Activated naive CD8-positive, alpha-beta T cell treated with anti-CD3 and anti-CD28 coated beads, Interleukin-2, amount 10 ng/mL, durations not matched to agents 7 days and 5 days (primary cell): ENCODE results near the gene B3GALT4. TPM values are rescaled to one million over a fixed set of nuclear protein-coding genes. Genes with fewer than 3 reads are reported as not detected.
"Not testable (repeated sequence)": the region's sequence is repeated elsewhere in the genome, so short reads cannot be mapped to it uniquely, and the experiment has no call there.

ENCODE experiments used
- ATAC-seq: fragments of 150-1000 bp; cut with Tn5 transposase; one replicate; pipeline ENCODE4 v1.10.0; 2021; ENCODE audit warnings: low read depth, moderate library complexity
- POLR2A ChIA-PET: fragments of 350-600 bp; sonication (Branson Sonifier 250); formaldehyde crosslinking; loops from one replicate; lab custom pipeline; 2021; ENCODE audit warnings: antibody characterized with exemption; lab: Charles Lee
- DNase-seq: peaks from one replicate; pipeline ENCODE4 v3.0.0; 2021
- H3K27ac Mint-ChIP-seq: one replicate; pipeline ENCODE4 v1.8.0; 2022; ENCODE audit warnings: mild to moderate bottlenecking, mixed read lengths
- H3K27me3 Mint-ChIP-seq: one replicate; pipeline ENCODE4 v1.8.0; 2022; ENCODE audit warnings: mild to moderate bottlenecking, moderate library complexity, mixed read lengths
- H3K36me3 Mint-ChIP-seq: one replicate; pipeline ENCODE4 v1.8.0; 2021; ENCODE audit warnings: mild to moderate bottlenecking, mixed read lengths
- H3K4me1 Mint-ChIP-seq: one replicate; pipeline ENCODE4 v1.8.0; 2021; ENCODE audit warnings: mixed read lengths
- H3K4me3 Mint-ChIP-seq: one replicate; pipeline ENCODE4 v1.8.0; 2022; ENCODE audit warnings: mild to moderate bottlenecking, moderate library complexity, mixed read lengths
- H3K9me3 Mint-ChIP-seq: one replicate; pipeline ENCODE4 v1.8.0; 2021; ENCODE audit warnings: mixed read lengths
- total RNA-seq, 2 experiments: library from RNA; stranded (reverse); gene quantifications; one replicate each; pipeline ENCODE4 v1.2.3, GENCODE V29; 2021

Gene B3GALT4
- total RNA-seq, 2 experiments from 2014 or later, result 32.0 to 35.4 TPM

GRCh38 chr6:33273924-33274902 is 2.7 kb upstream of the B3GALT4 start:
- ATAC-seq (no peak), DNase-seq (no peak)
- Mint-ChIP-seq H3K9me3 (no peaks in the 10 kb centered on the region), H3K36me3 (peaks cover 48% of the 10 kb centered on the region), H3K4me1 (peaks cover 50% of the 10 kb centered on the region), H3K27ac (peak overlapping the region; percentile 99), H3K27me3 (no peaks in the 10 kb centered on the region), H3K4me3 (peak overlapping the region; percentile 94)
- POLR2A ChIA-PET, result interaction anchor here (0.6 kb wide), 1 partner anchor 131 kb away, joined by 4 read pairs; no protein-coding TSS in a partner anchor

DNA sequence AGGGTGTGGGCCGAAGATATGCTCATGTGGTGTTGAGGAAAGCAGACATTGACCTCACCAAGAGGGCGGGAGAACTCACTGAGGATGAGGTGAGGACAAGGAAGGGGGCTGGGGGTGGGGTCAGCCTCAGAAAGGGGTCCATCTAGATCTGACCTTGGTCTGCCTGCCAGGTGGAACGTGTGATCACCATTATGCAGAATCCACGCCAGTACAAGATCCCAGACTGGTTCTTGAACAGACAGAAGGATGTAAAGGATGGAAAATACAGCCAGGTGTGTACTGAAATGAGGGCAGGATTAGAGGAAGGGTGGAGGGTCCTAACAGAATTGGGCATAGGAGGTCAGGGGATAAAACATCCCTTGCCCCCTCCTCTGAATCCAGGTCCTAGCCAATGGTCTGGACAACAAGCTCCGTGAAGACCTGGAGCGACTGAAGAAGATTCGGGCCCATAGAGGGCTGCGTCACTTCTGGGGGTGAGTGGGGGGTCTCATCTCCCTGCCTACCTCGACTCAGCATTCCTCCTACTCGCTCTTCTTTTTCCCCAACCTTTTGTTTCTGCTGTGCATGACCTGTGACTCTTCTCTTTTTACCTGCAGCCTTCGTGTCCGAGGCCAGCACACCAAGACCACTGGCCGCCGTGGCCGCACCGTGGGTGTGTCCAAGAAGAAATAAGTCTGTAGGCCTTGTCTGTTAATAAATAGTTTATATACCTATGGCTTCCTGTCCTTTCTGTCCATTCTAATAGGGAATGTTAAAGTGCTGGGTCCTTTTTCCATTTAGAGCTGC is 935 bp upstream of the B3GALT4 start:
- Mint-ChIP-seq H3K4me1 (peaks cover 42% of the 10 kb centered on the region), H3K36me3 (peaks cover 41% of the 10 kb centered on the region), H3K4me3 (peak overlapping the region; percentile 94), H3K27ac (peak overlapping the region; percentile 89)
- H3K27me3 Mint-ChIP-seq, ATAC-seq, H3K9me3 Mint-ChIP-seq, DNase-seq: not testable (repeated sequence)
- POLR2A ChIA-PET, result interaction anchor here (1.4 to 4.4 kb wide), 11 partner anchors 13 to 307 kb away, joined by 3 to 107 read pairs (median 19); partner anchors contain the start of genes HSD17B8, KIFC1, PFDN6 and RGL2

GRCh38 chr6:33276581-33276863 is 401 bp upstream of the B3GALT4 start:
- no peaks in the 10 kb centered on the region for H3K9me3 Mint-ChIP-seq
- POLR2A ChIA-PET, result interaction anchor here (0.5 to 4.4 kb wide), 14 partner anchors 13 to 308 kb away, joined by 3 to 107 read pairs (median 9); partner anchors contain the start of genes CUTA, HSD17B8, KIFC1 and PFDN6
- H3K36me3 Mint-ChIP-seq, result peaks cover 41% of the 10 kb centered on the region
- DNase-seq (no peak), ATAC-seq (no peak)
- H3K27ac Mint-ChIP-seq, result peak overlapping the region; percentile 89
- peaks cover 46% of the 10 kb centered on the region for H3K4me1 Mint-ChIP-seq
- H3K4me3 Mint-ChIP-seq, result peak overlapping the region; percentile 94
- H3K27me3 Mint-ChIP-seq, result no peaks in the 10 kb centered on the region

- H3K27ac Mint-ChIP-seq, result peak overlapping the region; percentile 98
- peak overlapping the region; percentile 97 for H3K4me3 Mint-ChIP-seq
- H3K27me3 Mint-ChIP-seq, result no peaks in the 10 kb centered on the region
- H3K4me1 Mint-ChIP-seq, result peaks cover 44% of the 10 kb centered on the region
- H3K36me3 Mint-ChIP-seq, result peaks cover 37% of the 10 kb centered on the region
- DNase-seq, result peak; percentile 60
- no peaks in the 10 kb centered on the region for H3K9me3 Mint-ChIP-seq
- ATAC-seq, result peak; percentile 29
- POLR2A ChIA-PET, result interaction anchor here (0.6 to 4.4 kb wide), 26 partner anchors 12 to 309 kb away, joined by 3 to 107 read pairs (median 5); partner anchors contain the start of genes CUTA, HSD17B8, KIFC1 and PFDN6
Measured at GRCh38 chr6:33277663-33278391, 904 bp downstream of the B3GALT4 start.

DNA sequence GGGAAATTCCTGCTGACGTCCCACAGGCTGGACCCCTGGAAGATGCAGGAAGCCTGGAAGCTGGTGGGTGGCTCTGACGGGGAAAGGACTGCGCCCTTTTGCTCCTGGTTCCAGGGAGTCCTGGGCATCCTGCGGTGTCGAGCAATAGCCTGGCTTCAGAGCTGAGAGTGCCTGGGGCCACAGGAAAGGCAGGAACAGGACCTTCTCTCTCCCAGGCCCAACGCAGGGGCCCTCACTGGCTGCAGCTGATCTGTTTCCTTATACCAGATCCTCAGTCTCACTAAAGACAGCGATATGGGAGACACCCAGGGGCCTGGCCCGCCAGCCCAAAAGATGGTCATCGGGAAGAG is 1.4 kb downstream of the B3GALT4 start:
- ATAC-seq, result no peak
- POLR2A ChIA-PET, result interaction anchor here (0.8 to 4.4 kb wide), 13 partner anchors 11 to 306 kb away, joined by 3 to 107 read pairs (median 9); partner anchors contain the start of genes CUTA, KIFC1, PFDN6 and RGL2
- DNase-seq, result no peak
- peaks cover 32% of the 10 kb centered on the region for H3K36me3 Mint-ChIP-seq
- H3K27ac Mint-ChIP-seq, result peak overlapping the region; percentile 98
- H3K4me1 Mint-ChIP-seq, result peaks cover 40% of the 10 kb centered on the region
- H3K4me3 Mint-ChIP-seq, result peak overlapping the region; percentile 97
- H3K9me3 Mint-ChIP-seq, result no peaks in the 10 kb centered on the region
- H3K27me3 Mint-ChIP-seq, result no peaks in the 10 kb centered on the region

DNA sequence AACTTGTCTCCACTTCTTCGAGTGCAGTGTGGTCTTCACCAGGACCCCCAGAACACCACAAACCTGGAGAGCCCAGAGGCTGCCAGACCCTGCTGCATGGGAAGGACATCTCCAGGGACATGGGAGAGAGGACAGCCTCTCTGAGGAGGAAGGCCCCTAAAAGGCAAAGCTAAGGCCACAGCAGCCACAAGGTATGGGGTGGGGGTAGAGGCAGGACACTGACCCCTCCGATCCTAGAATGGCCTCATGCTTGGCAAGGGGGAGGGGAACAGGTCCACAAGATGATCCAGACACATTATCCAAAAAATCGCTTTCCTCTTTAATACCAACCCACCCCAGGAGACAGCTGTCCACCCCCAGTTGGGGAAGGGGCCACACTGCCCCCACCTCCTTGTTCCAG is 1.9 kb downstream of the B3GALT4 start:
- Mint-ChIP-seq H3K4me1 (peaks cover 39% of the 10 kb centered on the region), H3K4me3 (peak overlapping the region; percentile 97), H3K27ac (peak overlapping the region; percentile 98), H3K36me3 (peaks cover 28% of the 10 kb centered on the region), H3K27me3 (no peaks in the 10 kb centered on the region), H3K9me3 (no peaks in the 10 kb centered on the region)
- POLR2A ChIA-PET, result interaction anchor here (0.8 to 4.4 kb wide), 8 partner anchors 11 to 152 kb away, joined by 3 to 107 read pairs (median 20); partner anchors contain the start of genes KIFC1, PFDN6, RGL2 and TAPBP
- DNase-seq (peak; percentile 21), ATAC-seq (no peak)

DNA sequence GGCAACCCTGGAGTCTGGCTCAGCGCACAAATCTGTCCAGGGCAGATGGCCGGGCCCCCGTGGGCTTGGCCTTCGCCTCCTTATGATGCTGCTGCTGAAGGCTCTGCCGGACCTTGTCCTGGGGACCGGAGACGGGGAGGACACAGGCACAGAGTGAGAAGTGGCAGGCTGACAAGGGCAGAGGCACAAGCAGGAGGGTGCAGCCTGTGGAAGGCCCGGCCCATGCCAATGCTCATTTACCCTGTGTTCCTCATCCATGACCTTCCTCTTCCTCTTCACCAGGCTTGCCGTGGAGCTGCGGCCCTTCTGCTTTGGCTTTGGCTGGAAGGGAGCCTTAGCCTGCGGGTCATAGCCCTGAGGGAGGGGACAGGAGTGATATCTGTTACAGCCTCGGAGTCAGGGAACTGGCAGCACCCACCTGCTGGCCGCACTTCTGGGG is 2.4 kb downstream of the B3GALT4 start:
- no peak overlapping the region for H3K27ac Mint-ChIP-seq

GRCh38 chr6:33279971-33280511 is 3.1 kb downstream of the B3GALT4 start:
- POLR2A ChIA-PET, result interaction anchor here (1.3 to 4.3 kb wide), 2 partner anchors 9 kb away, joined by 6 to 107 read pairs; partner anchors contain the start of genes PFDN6 and WDR46
- Mint-ChIP-seq H3K4me1 (peaks cover 30% of the 10 kb centered on the region), H3K27ac (peak overlapping the region; percentile 64), H3K36me3 (peaks cover 20% of the 10 kb centered on the region), H3K9me3 (no peaks in the 10 kb centered on the region), H3K4me3 (no peak overlapping the region), H3K27me3 (no peaks in the 10 kb centered on the region)
- ATAC-seq (no peak), DNase-seq (no peak)

More for the DNA sequence above, 2.4 kb downstream of the B3GALT4 start:
- no peaks in the 10 kb centered on the region for H3K27me3 Mint-ChIP-seq
- H3K36me3 Mint-ChIP-seq, result peaks cover 26% of the 10 kb centered on the region
- POLR2A ChIA-PET, result interaction anchor here (2.3 to 4.4 kb wide), 4 partner anchors 10 to 152 kb away, joined by 7 to 107 read pairs (median 54); partner anchors contain the start of genes PFDN6, RGL2 and WDR46
- DNase-seq, result peak; percentile 30
- H3K4me1 Mint-ChIP-seq, result peaks cover 37% of the 10 kb centered on the region
- no peaks in the 10 kb centered on the region for H3K9me3 Mint-ChIP-seq
- H3K4me3 Mint-ChIP-seq, result no peak overlapping the region
- ATAC-seq, result no peak

GRCh38 chr6:33280539-33280938 is 3.6 kb downstream of the B3GALT4 start:
- Mint-ChIP-seq H3K4me1 (peaks cover 25% of the 10 kb centered on the region), H3K27ac (peak overlapping the region; percentile 54), H3K4me3 (no peak overlapping the region), H3K36me3 (peaks cover 17% of the 10 kb centered on the region), H3K27me3 (no peaks in the 10 kb centered on the region), H3K9me3 (no peaks in the 10 kb centered on the region)
- POLR2A ChIA-PET, result interaction anchor here (1.3 kb wide), 1 partner anchor 9 kb away, joined by 6 read pairs; the partner anchor contains the start of genes PFDN6 and WDR46
- DNase-seq (peak; percentile 26), ATAC-seq (no peak)

- not testable (repeated sequence) for H3K27ac Mint-ChIP-seq, ATAC-seq, H3K27me3 Mint-ChIP-seq, H3K4me3 Mint-ChIP-seq, DNase-seq, H3K9me3 Mint-ChIP-seq
- POLR2A ChIA-PET, result interaction anchor here (2.1 kb wide), 1 partner anchor 14 kb away, joined by 6 read pairs; the partner anchor contains the start of gene RGL2
- H3K4me1 Mint-ChIP-seq, result peaks cover 25% of the 10 kb centered on the region
- peaks cover 12% of the 10 kb centered on the region for H3K36me3 Mint-ChIP-seq
Measured at GRCh38 chr6:33285214-33285613, 8.3 kb downstream of the B3GALT4 start.

DNA sequence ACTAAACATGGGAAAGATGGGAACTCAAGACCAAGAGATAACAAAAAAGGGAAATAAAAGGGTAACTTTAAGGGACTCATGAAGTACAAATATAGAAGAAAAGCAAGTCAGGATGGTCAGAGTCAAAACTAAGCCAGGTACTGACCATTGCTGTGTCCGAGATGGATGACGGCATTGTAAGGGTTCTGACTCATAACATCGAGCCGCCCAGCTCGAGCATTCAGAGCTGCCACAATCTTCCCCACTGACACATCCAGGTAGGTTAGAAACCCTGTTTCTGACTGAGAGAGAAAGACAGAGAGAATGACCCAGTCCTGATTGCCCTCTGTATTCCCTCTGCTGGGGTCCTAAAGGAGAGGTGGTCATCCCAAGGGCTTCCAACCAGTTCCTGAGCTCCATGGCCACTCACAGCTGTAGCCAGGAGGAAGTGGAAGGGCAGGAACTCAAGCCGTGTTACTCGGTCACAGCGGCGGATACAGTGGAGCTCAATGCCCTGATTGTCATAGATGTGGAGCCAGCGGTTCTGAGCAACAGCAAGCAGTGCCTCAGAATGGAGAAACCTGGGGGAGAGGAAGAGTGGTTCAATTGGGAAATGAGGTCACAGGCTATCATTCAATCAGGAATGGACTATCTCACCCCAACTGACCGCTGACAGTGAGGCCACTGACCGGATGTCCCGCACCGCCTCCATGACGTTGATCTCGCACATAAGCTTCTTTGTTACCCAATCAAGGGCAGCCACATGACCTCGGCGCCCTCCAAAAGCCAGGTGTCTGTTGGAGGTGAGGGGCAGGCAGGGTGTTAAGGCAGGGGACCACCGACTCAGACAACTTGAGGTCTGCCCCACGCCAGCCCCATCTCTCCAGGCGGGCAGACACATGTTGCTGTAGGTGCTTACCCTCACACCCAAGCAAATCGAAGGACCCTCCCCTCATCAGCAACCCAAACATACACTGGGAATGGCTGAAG is 10.3 kb downstream of the B3GALT4 start:
- ATAC-seq (no peak), DNase-seq (no peak)
- Mint-ChIP-seq H3K27me3 (no peaks in the 10 kb centered on the region), H3K9me3 (no peaks in the 10 kb centered on the region), H3K36me3 (peaks cover 20% of the 10 kb centered on the region), H3K27ac (peak overlapping the region; percentile 26), H3K4me3 (peak overlapping the region; percentile 96), H3K4me1 (peaks cover 31% of the 10 kb centered on the region)
- POLR2A ChIA-PET, result interaction anchor here (1.0 to 7.3 kb wide), 6 partner anchors 9 to 25 kb away, joined by 3 to 107 read pairs (median 14); partner anchors contain the start of genes B3GALT4, RGL2, RPS18 and TAPBP
